GM04504 (cell line): ENCODE results near the gene XPR1.
"Not testable (repeated sequence)": the region's sequence is repeated elsewhere in the genome, so short reads cannot be mapped to it uniquely, and the experiment has no call there.

Source experiments
- DNase-seq: peaks from one replicate; pipeline ENCODE4 v3.0.0-alpha.2; 2012; ENCODE audit warnings: low read depth

XPR1 gene

GRCh38 chr1:180841415-180841814 is 209.6 kb downstream of the XPR1 start:
- no peak for DNase-seq

- peak; percentile 33 for DNase-seq
Observed at GRCh38 chr1:180842052-180842451, 210.2 kb downstream of the XPR1 start.

- DNase-seq = no peak
Observed at GRCh38 chr1:180842491-180843275, 210.9 kb downstream of the XPR1 start.

- DNase-seq = no peak
Observed at GRCh38 chr1:180845352-180845751, 213.5 kb downstream of the XPR1 start.

DNA sequence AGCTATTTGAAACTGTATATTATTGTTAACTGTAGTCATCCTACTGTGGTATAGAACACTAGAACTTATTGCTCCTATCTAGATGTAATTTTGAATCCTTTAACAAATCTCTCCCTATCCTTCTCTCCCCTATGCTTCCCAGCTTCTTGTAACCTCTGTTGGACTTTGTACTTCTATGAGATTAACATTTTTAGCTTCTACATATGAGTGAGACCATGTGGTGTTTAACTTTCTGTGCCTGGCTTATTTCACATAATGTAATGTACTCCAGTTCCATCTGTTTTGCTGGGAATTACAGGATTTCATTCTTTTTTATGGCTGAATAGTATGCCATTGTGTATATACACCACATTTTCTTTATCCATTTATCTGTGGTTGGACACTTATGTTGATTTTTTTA is 216.4 kb downstream of the XPR1 start:
- DNase-seq = no peak

DNA sequence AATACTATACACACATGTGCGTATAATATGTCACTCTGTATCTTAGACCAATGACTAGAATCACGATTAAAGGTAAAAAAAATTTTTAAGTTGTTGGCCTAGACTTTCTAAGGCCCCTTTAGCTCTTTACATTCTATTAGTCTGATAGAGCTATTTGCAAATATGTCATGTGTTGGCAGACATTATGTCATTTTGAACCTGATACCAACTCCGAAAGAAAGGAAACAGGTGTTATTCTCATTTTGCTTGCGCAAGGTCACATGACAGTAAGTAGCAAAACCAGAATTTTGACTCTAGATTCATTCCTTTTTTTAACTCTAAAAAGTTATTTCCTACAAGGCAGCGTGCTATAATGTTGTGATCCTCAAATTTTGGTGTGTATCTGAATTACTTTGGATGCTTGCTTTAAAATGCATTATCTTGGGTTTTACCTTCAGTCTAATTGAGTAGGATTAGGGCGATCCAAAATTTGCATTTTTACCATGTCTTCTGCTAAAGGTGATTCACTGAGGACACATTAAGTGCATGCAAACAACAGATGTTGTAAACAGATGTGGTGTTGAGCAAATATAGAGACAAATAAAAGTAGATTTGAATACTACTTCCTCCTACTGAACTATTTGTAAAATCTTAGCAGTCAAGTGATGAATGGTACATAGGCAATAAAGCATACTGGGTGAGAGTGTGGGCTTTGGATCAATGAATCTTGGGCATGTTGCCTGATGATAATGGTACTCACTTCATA is 217.4 kb downstream of the XPR1 start:
- no peak for DNase-seq

- DNase-seq = no peak
Observed at GRCh38 chr1:180851995-180852887, 220.4 kb downstream of the XPR1 start.

GRCh38 chr1:180854001-180854400 is 222.2 kb downstream of the XPR1 start:
- DNase-seq = no peak

DNA sequence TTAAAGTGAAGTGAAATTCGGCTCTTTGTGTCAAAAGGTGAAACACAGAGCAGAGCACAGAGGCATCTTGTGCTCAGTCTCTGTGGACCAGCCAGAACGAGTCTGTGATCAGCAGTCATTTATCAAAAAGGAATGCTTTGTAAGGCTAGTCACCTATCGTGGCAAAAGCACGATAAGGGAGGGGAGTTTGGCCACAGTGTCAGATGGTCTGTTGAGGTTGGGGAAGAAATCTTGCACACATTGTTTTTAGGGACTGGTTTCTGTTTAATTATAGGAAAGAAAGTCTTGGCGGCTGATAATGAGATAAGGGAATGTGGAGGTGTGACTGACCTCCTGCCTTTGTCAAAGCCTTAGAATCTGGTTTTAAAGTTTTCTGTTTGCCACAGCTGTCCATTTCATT is 222.6 kb downstream of the XPR1 start:
- no peak for DNase-seq

DNA sequence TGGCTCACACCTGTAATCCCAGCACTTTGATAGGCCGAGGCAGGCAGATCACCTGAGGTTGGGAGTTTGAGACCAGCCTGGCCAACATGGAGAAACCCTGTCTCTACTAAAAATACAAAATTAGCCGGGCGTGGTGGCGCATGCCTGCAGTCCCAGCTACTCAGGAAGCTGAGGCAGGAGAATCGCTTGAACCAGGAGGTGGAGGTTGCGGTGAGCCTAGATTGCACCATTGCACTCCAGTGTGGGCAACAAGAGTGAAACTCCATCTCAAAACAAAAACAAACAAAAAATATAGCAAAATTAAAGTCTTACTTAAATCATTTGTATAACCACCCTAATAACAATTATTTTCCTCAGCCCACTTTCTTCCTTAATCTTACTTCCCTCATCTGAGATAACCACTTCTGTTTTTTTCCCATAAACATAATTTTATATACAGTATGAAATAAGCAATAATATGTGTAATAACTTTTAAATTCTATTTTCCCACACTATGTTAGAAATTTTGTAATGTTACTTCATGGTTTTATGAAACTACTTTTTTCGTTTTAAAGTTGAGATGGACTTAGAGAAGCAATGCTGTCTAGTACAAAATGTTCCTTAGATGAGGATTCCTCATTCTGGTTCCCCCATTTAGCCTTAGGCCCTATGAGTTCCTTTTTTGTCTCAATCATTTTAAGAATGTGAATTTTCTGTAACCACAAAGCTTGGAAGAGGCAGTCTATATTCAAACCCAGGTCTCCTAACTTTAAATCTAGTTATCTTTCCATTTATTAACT is 226.3 kb downstream of the XPR1 start:
- not testable (repeated sequence) for DNase-seq

DNA sequence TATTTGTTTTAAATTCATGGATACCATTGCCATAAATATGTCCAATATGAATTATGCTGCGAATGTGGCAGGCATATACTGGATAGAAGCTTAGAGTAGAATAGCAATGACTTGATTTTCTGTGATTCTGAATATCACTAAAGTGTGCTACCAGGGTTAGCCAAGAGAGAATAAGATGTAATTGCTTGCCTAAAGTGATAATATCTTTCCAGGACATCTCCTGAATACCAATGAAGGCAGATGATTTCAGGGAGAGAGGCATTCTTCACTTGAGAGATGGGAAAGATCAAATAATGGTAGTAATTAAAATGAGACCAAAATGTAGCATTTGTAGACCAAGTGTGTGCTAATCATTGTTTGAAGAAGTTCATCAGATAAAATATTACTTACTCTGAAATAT is 227.5 kb downstream of the XPR1 start:
- no peak for DNase-seq

GRCh38 chr1:180860535-180860934 is 228.7 kb downstream of the XPR1 start:
- no peak for DNase-seq

DNA sequence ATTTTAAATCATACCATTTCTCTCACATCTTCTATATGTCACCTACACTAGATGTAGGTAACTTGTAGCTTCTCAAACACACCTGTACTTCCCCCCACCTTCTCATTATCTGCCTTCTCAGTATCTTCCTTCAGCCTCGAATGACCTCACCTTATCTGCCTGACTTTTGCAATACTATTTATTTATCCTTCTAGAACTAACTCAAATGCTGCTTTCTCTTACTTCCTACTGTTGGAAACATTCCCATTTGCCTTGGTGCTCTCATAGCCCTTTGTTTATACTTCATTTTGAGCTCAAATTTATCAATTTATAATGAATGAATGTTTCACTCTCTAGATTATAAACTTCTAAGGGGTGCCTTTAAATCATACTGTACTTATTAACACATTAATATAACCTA is 230.5 kb downstream of the XPR1 start:
- DNase-seq = no peak

- peak; percentile 23 for DNase-seq
Observed at GRCh38 chr1:180863158-180863775, 231.4 kb downstream of the XPR1 start.

- peak; percentile 18 for DNase-seq
Observed at GRCh38 chr1:180881806-180882509, 250.1 kb downstream of the XPR1 start.

DNA sequence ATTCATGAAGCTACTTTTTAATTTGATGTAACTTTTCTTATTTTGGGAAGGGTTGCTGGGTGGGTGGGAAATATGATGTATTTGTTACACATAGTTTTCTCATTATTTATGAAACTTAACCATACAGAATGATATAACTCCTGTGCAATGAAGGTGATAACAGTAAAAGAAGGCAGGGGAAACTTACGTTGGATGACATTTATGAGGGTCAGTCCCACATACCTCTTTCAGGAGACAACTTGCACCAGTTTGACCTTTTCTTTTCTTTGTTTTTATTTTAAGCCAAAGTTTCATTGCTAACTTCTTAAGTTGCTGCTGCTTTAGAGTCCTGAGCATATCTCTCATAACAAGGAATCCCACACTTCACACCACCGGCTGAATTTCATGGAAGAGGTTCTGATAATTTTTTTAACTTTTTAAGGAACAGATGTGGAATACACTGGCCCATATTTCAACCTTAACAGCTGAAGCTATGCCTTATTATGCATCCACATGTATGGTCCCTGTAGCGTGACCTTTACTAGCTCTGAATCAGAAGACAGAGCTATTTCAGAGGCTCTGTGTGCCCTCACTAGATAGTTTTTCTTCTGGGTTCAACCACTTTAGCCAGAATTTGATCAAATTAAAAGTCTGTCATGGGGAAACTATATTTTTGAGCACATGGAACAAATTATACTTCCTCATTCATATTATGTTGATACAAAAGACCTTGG is 252.9 kb downstream of the XPR1 start:
- DNase-seq = no peak

DNA sequence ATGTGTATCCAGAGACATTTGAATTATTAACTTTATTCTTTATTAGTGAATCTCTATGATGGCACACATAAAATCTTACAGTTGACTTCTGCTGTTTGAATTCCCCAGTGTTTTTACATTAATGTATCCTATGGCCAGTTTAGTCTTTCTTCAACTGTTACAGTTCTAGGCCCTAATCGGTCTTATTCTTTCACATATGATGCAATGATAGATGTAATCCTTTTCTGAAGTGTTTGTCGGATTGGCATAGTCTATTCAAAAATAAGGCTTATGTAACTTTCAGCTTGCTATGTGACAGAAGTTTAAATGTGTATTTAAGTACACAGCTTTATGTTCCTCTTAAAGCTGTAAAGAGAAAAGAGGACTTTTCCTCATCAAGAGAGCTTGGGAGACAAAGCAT is 254.5 kb downstream of the XPR1 start:
- no peak for DNase-seq

- DNase-seq = no peak
Observed at GRCh38 chr1:180887841-180888240, 256.0 kb downstream of the XPR1 start.

GRCh38 chr1:180888870-180889269 is 257.0 kb downstream of the XPR1 start:
- no peak for DNase-seq

- DNase-seq = no peak
Observed at GRCh38 chr1:180889325-180889724, 257.5 kb downstream of the XPR1 start.
